ENCODE results near the gene TRPM3. TPM values are rescaled to one million over a fixed set of nuclear protein-coding genes. Genes with fewer than 3 reads are reported as not detected.
"Not testable (repeated sequence)": the region's sequence is repeated elsewhere in the genome, so short reads cannot be mapped to it uniquely, and the experiment has no call there.

The TRPM3 gene
- total RNA-seq, 1 donor from 2014 or later: 8.2 TPM

- DNase-seq (ENCODE audit: low spot score): peak; percentile 7
Observed at GRCh38 chr9:71001780-71002386, 119.5 kb downstream of the TRPM3 start.

GRCh38 chr9:70998962-70999361 is 122.5 kb downstream of the TRPM3 start:
- DNase-seq (ENCODE audit: low spot score): no peak

GRCh38 chr9:70995511-70995910 is 125.9 kb downstream of the TRPM3 start:
- DNase-seq (ENCODE audit: low spot score): no peak

- DNase-seq (ENCODE audit: low spot score): no peak
Observed at GRCh38 chr9:70994582-70994981, 126.8 kb downstream of the TRPM3 start.

- DNase-seq (ENCODE audit: low spot score): no peak
Observed at GRCh38 chr9:70988551-70988950, 132.9 kb downstream of the TRPM3 start.

GRCh38 chr9:70987986-70988385 is 133.4 kb downstream of the TRPM3 start:
- peak; percentile 36 for DNase-seq (ENCODE audit: low spot score)

- no peak for DNase-seq (ENCODE audit: low spot score)
Observed at GRCh38 chr9:70986984-70987383, 134.4 kb downstream of the TRPM3 start.

GRCh38 chr9:70983723-70984295 is 137.6 kb downstream of the TRPM3 start:
- DNase-seq (ENCODE audit: low spot score): no peak

GRCh38 chr9:70981312-70981711 is 140.1 kb downstream of the TRPM3 start:
- DNase-seq (ENCODE audit: low spot score): no peak

GRCh38 chr9:70979966-70980365 is 141.5 kb downstream of the TRPM3 start:
- no peak for DNase-seq (ENCODE audit: low spot score)

- no peak for DNase-seq (ENCODE audit: low spot score)
Observed at GRCh38 chr9:70978085-70978484, 143.3 kb downstream of the TRPM3 start.

- DNase-seq (ENCODE audit: low spot score): no peak
Observed at GRCh38 chr9:70975821-70976220, 145.6 kb downstream of the TRPM3 start.

- DNase-seq (ENCODE audit: low spot score): no peak
Observed at GRCh38 chr9:70971723-70972122, 149.7 kb downstream of the TRPM3 start.

GRCh38 chr9:70966380-70966779 is 155.0 kb downstream of the TRPM3 start:
- DNase-seq (ENCODE audit: low spot score): not testable (repeated sequence)

GRCh38 chr9:70964861-70965260 is 156.6 kb downstream of the TRPM3 start:
- DNase-seq (ENCODE audit: low spot score): no peak

- no peak for DNase-seq (ENCODE audit: low spot score)
Observed at GRCh38 chr9:70963554-70963953, 157.9 kb downstream of the TRPM3 start.

- DNase-seq (ENCODE audit: low spot score): peak; percentile 32
Observed at GRCh38 chr9:70962761-70963440, 158.5 kb downstream of the TRPM3 start.

- DNase-seq (ENCODE audit: low spot score): no peak
Observed at GRCh38 chr9:70959366-70959765, 162.1 kb downstream of the TRPM3 start.

GRCh38 chr9:70954596-70955143 is 166.8 kb downstream of the TRPM3 start:
- no peak for DNase-seq (ENCODE audit: low spot score)

GRCh38 chr9:70954126-70954525 is 167.3 kb downstream of the TRPM3 start:
- peak; percentile 21 for DNase-seq (ENCODE audit: low spot score)

GRCh38 chr9:70951749-70952727 is 169.4 kb downstream of the TRPM3 start:
- peak; percentile 21 for DNase-seq (ENCODE audit: low spot score)

- no peak for DNase-seq (ENCODE audit: low spot score)
Observed at GRCh38 chr9:70950270-70950669, 171.2 kb downstream of the TRPM3 start.
